Measurements from ENCODE around the gene ADORA3. TPM values are rescaled to one million over a fixed set of nuclear protein-coding genes. Genes with fewer than 3 reads are reported as not detected.

Gene ADORA3
- polyA plus RNA-seq, 1 donor from 2014 or later, result not detected

DNA sequence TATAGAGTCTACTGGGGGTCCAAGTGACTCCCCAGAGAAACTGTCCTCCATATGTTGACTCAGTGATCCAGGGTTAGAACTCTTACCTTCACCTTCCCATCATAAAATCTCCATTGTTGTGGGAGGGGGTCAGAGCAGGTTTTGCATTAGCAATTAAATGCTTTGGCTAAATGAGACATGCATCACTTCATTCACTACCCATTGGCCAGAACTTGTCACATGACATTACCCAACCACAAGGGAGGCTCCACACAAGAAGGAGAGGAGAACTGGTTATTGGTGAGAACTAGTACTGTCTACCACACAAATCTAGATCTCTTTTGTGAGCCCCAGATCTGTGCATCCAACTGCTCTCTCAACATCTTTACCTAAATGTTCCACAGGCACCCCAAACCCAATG is 33.9 kb downstream of the ADORA3 start:
- no peaks in the 10 kb centered on the region for H3F3A ChIP-seq (ENCODE audit: insufficient read depth, low read length, poor library complexity, severe bottlenecking)
- H2AFZ ChIP-seq (ENCODE audit: low read depth, low read length), result no peak overlapping the region
- H3K79me2 ChIP-seq (replicated peaks; ENCODE audit: insufficient read depth, low read length), result no peaks in the 10 kb centered on the region
- H3K27me3 ChIP-seq (ENCODE audit: insufficient read depth, low read depth, low read length), result no peaks in the 10 kb centered on the region
- no peaks in the 10 kb centered on the region for H4K20me1 ChIP-seq (ENCODE audit: insufficient read depth)
- no peaks in the 10 kb centered on the region for H3K36me3 ChIP-seq (ENCODE audit: insufficient read depth, low read length)
- no peak overlapping the region for H3K27ac ChIP-seq (ENCODE audit: low read length)
- H3K4me2 ChIP-seq (ENCODE audit: low read length), result no peak overlapping the region
- H3K9me2 ChIP-seq (ENCODE audit: insufficient read depth, low read length), result no peaks in the 10 kb centered on the region
- TF ChIP-seq EZH2 (IDR thresholded peaks at IDR 0.05; ENCODE audit: borderline replicate concordance, insufficient read depth, low read length, poor library complexity, severe bottlenecking) (no peak), POLR2AphosphoS5 (IDR thresholded peaks at IDR 0.05) (no peak), RAD21 (conservative IDR thresholded peaks at IDR 0.05) (no peak), TAF1 (IDR thresholded peaks at IDR 0.05; ENCODE audit: low read depth) (no peak), EP300 (conservative IDR thresholded peaks at IDR 0.05; ENCODE audit: poor library complexity, severe bottlenecking) (no peak), MXI1 (conservative IDR thresholded peaks at IDR 0.05; ENCODE audit: poor library complexity, severe bottlenecking) (no peak)
- TF ChIP-seq, protein P1, sequence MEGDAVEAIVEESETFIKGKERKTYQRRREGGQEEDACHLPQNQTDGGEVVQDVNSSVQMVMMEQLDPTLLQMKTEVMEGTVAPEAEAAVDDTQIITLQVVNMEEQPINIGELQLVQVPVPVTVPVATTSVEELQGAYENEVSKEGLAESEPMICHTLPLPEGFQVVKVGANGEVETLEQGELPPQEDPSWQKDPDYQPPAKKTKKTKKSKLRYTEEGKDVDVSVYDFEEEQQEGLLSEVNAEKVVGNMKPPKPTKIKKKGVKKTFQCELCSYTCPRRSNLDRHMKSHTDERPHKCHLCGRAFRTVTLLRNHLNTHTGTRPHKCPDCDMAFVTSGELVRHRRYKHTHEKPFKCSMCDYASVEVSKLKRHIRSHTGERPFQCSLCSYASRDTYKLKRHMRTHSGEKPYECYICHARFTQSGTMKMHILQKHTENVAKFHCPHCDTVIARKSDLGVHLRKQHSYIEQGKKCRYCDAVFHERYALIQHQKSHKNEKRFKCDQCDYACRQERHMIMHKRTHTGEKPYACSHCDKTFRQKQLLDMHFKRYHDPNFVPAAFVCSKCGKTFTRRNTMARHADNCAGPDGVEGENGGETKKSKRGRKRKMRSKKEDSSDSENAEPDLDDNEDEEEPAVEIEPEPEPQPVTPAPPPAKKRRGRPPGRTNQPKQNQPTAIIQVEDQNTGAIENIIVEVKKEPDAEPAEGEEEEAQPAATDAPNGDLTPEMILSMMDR (IDR thresholded peaks at IDR 0.05; ENCODE audit: poor library complexity, severe bottlenecking), result no peak
- H3K4me3 ChIP-seq (ENCODE audit: low read length), result no peak overlapping the region
- no peaks in the 10 kb centered on the region for H3K9me3 ChIP-seq (ENCODE audit: low read length)
- H3K9ac ChIP-seq (ENCODE audit: low read length), result no peak overlapping the region

DNA sequence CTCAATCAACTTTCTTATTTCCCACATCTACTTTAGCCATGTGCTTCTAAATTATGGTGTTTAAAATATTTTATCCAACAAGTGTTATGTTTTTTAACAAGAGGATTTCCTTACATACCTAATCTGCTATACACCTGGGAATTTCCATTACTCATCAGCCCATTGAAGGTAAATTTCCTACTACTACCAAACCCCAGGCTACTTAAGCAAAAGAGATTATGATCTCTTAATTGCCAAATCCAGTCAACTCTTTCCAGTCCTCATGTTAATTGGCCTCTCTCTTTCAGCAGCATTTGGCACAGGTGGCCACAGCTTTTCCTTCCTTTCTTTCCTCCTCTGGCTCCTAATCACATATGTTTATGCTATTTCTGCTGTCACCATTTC is 34.7 kb downstream of the ADORA3 start:
- Histone ChIP-seq H3K9me2 (ENCODE audit: insufficient read depth, low read length) (no peaks in the 10 kb centered on the region), H3F3A (ENCODE audit: insufficient read depth, low read length, poor library complexity, severe bottlenecking) (no peaks in the 10 kb centered on the region), H3K27ac (ENCODE audit: low read length) (no peak overlapping the region), H3K27me3 (ENCODE audit: insufficient read depth, low read depth, low read length) (no peaks in the 10 kb centered on the region), H3K79me2 (replicated peaks; ENCODE audit: insufficient read depth, low read length) (no peaks in the 10 kb centered on the region), H3K4me3 (ENCODE audit: low read length) (no peak overlapping the region), H3K9me3 (ENCODE audit: low read length) (no peaks in the 10 kb centered on the region), H3K4me2 (ENCODE audit: low read length) (no peak overlapping the region), H2AFZ (ENCODE audit: low read depth, low read length) (no peak overlapping the region), H3K9ac (ENCODE audit: low read length) (no peak overlapping the region), H3K36me3 (ENCODE audit: insufficient read depth, low read length) (no peaks in the 10 kb centered on the region), H4K20me1 (ENCODE audit: insufficient read depth) (no peaks in the 10 kb centered on the region)
- no peak for TF ChIP-seq TAF1 (IDR thresholded peaks at IDR 0.05; ENCODE audit: low read depth)
- no peak for TF ChIP-seq EP300 (conservative IDR thresholded peaks at IDR 0.05; ENCODE audit: poor library complexity, severe bottlenecking)
- no peak for TF ChIP-seq EZH2 (IDR thresholded peaks at IDR 0.05; ENCODE audit: borderline replicate concordance, insufficient read depth, low read length, poor library complexity, severe bottlenecking)
- TF ChIP-seq MXI1 (conservative IDR thresholded peaks at IDR 0.05; ENCODE audit: poor library complexity, severe bottlenecking), result no peak
- TF ChIP-seq SMC3 (conservative IDR thresholded peaks at IDR 0.05; ENCODE audit: poor library complexity), result no peak
- TF ChIP-seq, protein P2, sequence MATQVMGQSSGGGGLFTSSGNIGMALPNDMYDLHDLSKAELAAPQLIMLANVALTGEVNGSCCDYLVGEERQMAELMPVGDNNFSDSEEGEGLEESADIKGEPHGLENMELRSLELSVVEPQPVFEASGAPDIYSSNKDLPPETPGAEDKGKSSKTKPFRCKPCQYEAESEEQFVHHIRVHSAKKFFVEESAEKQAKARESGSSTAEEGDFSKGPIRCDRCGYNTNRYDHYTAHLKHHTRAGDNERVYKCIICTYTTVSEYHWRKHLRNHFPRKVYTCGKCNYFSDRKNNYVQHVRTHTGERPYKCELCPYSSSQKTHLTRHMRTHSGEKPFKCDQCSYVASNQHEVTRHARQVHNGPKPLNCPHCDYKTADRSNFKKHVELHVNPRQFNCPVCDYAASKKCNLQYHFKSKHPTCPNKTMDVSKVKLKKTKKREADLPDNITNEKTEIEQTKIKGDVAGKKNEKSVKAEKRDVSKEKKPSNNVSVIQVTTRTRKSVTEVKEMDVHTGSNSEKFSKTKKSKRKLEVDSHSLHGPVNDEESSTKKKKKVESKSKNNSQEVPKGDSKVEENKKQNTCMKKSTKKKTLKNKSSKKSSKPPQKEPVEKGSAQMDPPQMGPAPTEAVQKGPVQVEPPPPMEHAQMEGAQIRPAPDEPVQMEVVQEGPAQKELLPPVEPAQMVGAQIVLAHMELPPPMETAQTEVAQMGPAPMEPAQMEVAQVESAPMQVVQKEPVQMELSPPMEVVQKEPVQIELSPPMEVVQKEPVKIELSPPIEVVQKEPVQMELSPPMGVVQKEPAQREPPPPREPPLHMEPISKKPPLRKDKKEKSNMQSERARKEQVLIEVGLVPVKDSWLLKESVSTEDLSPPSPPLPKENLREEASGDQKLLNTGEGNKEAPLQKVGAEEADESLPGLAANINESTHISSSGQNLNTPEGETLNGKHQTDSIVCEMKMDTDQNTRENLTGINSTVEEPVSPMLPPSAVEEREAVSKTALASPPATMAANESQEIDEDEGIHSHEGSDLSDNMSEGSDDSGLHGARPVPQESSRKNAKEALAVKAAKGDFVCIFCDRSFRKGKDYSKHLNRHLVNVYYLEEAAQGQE (IDR thresholded peaks at IDR 0.05; ENCODE audit: borderline replicate concordance), result no peak
- TF ChIP-seq RAD21 (conservative IDR thresholded peaks at IDR 0.05), result no peak
- no peak for TF ChIP-seq POLR2AphosphoS5 (IDR thresholded peaks at IDR 0.05)
- TF ChIP-seq, protein P1 (IDR thresholded peaks at IDR 0.05; ENCODE audit: poor library complexity, severe bottlenecking), result no peak

Data from neural cell (in vitro differentiated cells).